Mesodermal cell (in vitro differentiated cells): ENCODE results near the gene FAM184A.
"Not testable (repeated sequence)": the region's sequence is repeated elsewhere in the genome, so short reads cannot be mapped to it uniquely, and the experiment has no call there.

Experiments
- H3K27ac ChIP-seq: 2 replicates; pipeline ENCODE4 v1.7.0; 2013; ENCODE audit warnings: mild to moderate bottlenecking, low read depth, low read length, moderate library complexity; ENCODE audit not compliant: severe bottlenecking
- H3K36me3 ChIP-seq: 2 replicates; pipeline ENCODE4 v1.7.1; 2013; ENCODE audit warnings: mild to moderate bottlenecking, low read length, moderate library complexity; ENCODE audit not compliant: control insufficient read depth, insufficient read depth
- H3K4me1 ChIP-seq: one replicate; pipeline ENCODE4 v1.7.1; 2013; ENCODE audit warnings: mild to moderate bottlenecking, low read length; ENCODE audit not compliant: insufficient read depth, control insufficient read depth, poor library complexity, severe bottlenecking
- H3K4me3 ChIP-seq: 2 replicates; pipeline ENCODE4 v1.7.0; 2013; ENCODE audit warnings: low read length, control low read depth, mild to moderate bottlenecking; ENCODE audit not compliant: insufficient read depth, poor library complexity, severe bottlenecking; ENCODE audit errors: extremely low read depth
- H3K9me3 ChIP-seq: 2 replicates; pipeline ENCODE4 v1.7.1; 2013; ENCODE audit warnings: mild to moderate bottlenecking, low read length, moderate library complexity; ENCODE audit not compliant: control insufficient read depth
- WGBS, 2 experiments: methylation state at CpG; one replicate each; pipeline ENCODE4 v1.1.5; 2013; ENCODE audit warnings: missing lambda C conversion rate in 2 of 2; ENCODE audit not compliant: insufficient coverage in 2 of 2; 5-methylcytosine and 5-hydroxymethylcytosine counted together

The FAM184A gene

DNA sequence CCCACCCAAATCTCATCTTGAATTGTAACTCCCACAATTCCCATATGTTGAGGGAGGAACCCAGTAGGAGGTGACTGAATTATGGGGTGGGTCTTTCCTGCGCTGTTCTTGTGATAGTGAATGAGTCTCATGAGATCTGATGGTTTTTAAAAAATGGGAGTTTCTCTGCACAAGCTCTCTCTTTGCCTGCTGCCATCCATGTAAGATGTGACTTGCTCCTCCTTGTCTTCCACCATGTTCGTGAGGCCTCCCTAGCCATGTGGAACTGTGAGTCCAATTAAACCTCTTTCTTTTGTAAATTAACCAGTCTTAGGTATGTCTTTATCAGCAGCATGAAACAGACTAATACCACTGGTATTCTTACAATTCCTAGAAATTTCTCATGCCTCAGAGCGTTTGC lies 69.2 kb downstream of the FAM184A start:
- not testable (repeated sequence) for H3K4me1 ChIP-seq, H3K27ac ChIP-seq
- WGBS, 2 experiments, result 84 to 100% methylated on average over 1 to 2 of the region's 3 CpGs

DNA sequence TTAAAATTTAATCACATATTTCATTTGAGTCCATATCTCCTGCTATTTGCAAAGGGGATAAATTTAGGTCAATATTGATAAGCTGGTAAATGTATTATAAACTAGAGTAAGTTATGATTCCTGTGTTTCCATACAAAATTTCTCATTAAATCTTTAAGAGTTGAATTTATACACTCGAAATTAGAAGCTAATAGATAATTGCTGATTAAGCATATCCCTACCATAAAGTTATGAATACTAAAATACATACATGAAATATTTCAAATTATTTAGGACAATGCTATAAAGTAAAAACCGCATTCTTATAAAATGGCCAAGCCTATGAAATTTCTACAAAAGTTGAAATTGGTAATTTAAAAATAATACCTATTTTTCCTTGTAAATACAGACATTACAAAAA lies 71.5 kb downstream of the FAM184A start:
- H3K4me3 ChIP-seq, result no peak overlapping the region
- H3K9me3 ChIP-seq, result no peaks in the 10 kb centered on the region
- no peak overlapping the region for H3K27ac ChIP-seq
- WGBS, 2 experiments, result no CpG with 5 or more reads among the region's 2 CpGs
- H3K36me3 ChIP-seq, result no peaks in the 10 kb centered on the region
- H3K4me1 ChIP-seq, result no peaks in the 10 kb centered on the region

More for the DNA sequence above, 69.2 kb downstream of the FAM184A start:
- not testable (repeated sequence) for H3K9me3 ChIP-seq, H3K4me3 ChIP-seq, H3K36me3 ChIP-seq

GRCh38 chr6:119002069-119002468 lies 76.4 kb downstream of the FAM184A start:
- Histone ChIP-seq H3K4me1 (no peaks in the 10 kb centered on the region), H3K27ac (no peak overlapping the region), H3K36me3 (no peaks in the 10 kb centered on the region), H3K9me3 (no peaks in the 10 kb centered on the region), H3K4me3 (no peak overlapping the region)
- WGBS, 2 experiments, result 100% methylated on average over 1 of the region's 1 CpG; no CpG with 5 or more reads in 1 of the 2 experiments

GRCh38 chr6:118999494-119000040 lies 78.9 kb downstream of the FAM184A start:
- Histone ChIP-seq H3K4me3 (no peak overlapping the region), H3K4me1 (no peaks in the 10 kb centered on the region), H3K36me3 (no peaks in the 10 kb centered on the region), H3K9me3 (no peaks in the 10 kb centered on the region), H3K27ac (no peak overlapping the region)
- WGBS, 2 experiments, result 83% methylated on average over 1 of the region's 1 CpG; no CpG with 5 or more reads in 1 of the 2 experiments

GRCh38 chr6:118997426-118997825 lies 81.0 kb downstream of the FAM184A start:
- not testable (repeated sequence) for H3K27ac ChIP-seq, H3K36me3 ChIP-seq, H3K4me1 ChIP-seq, H3K9me3 ChIP-seq, H3K4me3 ChIP-seq
- WGBS, 2 experiments, result 82 to 89% methylated on average over 3 of the region's 3 CpGs

GRCh38 chr6:118996289-118996820 lies 82.1 kb downstream of the FAM184A start:
- WGBS, 2 experiments, result 89 to 100% methylated on average over 2 of the region's 4 CpGs
- Histone ChIP-seq H3K27ac (no peak overlapping the region), H3K4me1 (no peaks in the 10 kb centered on the region), H3K36me3 (no peaks in the 10 kb centered on the region), H3K4me3 (no peak overlapping the region), H3K9me3 (no peaks in the 10 kb centered on the region)

DNA sequence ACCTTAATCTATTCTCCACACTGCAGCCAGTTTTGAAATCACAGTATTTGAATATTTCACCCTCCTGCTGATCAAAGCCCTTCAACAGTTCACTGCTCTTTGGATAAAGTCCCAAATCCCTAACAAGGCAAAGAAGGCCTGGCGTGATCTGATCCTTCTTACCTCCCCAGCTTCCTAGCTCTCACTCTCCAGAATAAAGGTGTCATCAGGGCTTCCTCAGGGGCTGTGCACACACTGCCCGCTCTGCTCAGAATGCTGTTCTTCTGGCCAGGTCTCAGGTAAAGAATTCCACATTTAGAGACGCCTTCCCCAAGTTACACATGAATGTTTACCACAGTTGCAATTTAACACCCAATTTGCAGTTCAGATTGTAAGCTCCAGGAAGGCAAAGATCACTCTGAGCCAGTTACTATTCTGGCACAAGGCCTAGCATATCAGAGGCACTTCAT lies 84.6 kb downstream of the FAM184A start:
- no peaks in the 10 kb centered on the region for H3K9me3 ChIP-seq
- WGBS, 2 experiments, result 84 to 95% methylated on average over 3 of the region's 3 CpGs
- no peaks in the 10 kb centered on the region for H3K4me1 ChIP-seq
- no peaks in the 10 kb centered on the region for H3K36me3 ChIP-seq
- H3K4me3 ChIP-seq, result no peak overlapping the region
- H3K27ac ChIP-seq, result no peak overlapping the region

DNA sequence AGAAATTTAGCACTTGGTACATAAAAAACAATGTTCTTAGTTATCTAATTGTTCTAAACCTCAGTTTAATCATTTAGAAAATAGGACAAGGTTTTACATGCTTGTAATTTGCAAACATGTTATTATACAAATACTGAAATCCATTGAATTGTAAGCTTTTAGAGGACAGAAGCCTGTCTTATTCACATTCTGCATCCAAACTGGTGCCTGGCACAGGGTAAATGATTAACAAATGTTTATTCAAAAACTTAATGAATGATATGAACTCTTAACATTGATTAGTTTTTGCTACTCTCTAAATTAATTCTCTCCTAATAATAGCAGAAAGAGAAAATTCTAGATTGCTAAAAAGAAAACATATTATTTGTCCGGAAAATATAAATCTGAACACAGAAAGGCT lies 85.1 kb downstream of the FAM184A start:
- Histone ChIP-seq H3K9me3 (no peaks in the 10 kb centered on the region), H3K4me1 (no peaks in the 10 kb centered on the region), H3K27ac (no peak overlapping the region), H3K4me3 (no peak overlapping the region), H3K36me3 (no peaks in the 10 kb centered on the region)
- no CpG with 5 or more reads among the region's 1 CpG for WGBS, 2 experiments

DNA sequence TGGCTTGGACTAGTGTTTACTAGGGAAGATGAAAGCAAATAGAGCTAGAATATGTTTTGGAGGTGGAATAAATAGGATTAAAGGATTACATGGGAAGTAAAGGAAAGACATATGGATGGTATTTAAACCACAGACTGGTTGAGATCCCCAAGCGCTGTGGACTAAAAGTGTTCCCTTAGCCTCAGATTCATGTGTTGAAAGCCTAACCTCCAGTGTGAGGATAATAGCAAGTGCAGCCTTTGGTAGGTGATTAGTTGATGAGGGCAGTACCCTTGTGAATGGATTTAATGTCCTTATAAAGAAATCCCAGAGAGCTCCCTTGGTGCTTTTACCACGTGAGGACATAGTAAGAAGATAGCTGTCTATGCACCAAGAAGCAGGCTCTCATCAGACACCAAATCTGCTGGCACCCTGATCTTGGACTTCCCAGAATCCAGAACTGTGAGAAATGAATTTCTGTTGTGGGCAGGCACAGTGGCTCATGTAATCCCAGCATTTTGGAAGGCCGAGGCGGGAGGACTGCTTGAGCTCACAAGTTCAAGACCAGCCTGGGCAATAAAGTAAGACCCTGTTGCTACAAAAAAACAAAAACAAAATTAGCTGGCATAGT lies 86.2 kb downstream of the FAM184A start:
- Histone ChIP-seq H3K36me3 (no peaks in the 10 kb centered on the region), H3K27ac (no peak overlapping the region), H3K4me3 (no peak overlapping the region), H3K4me1 (no peaks in the 10 kb centered on the region), H3K9me3 (no peaks in the 10 kb centered on the region)
- 92 to 95% methylated on average over 1 to 4 of the region's 4 CpGs for WGBS, 2 experiments

GRCh38 chr6:118986312-118986711 lies 92.2 kb downstream of the FAM184A start:
- no CpG with 5 or more reads among the region's 1 CpG for WGBS, 2 experiments
- no peaks in the 10 kb centered on the region for H3K4me1 ChIP-seq
- H3K4me3 ChIP-seq, result no peak overlapping the region
- no peak overlapping the region for H3K27ac ChIP-seq
- no peaks in the 10 kb centered on the region for H3K9me3 ChIP-seq
- no peaks in the 10 kb centered on the region for H3K36me3 ChIP-seq

DNA sequence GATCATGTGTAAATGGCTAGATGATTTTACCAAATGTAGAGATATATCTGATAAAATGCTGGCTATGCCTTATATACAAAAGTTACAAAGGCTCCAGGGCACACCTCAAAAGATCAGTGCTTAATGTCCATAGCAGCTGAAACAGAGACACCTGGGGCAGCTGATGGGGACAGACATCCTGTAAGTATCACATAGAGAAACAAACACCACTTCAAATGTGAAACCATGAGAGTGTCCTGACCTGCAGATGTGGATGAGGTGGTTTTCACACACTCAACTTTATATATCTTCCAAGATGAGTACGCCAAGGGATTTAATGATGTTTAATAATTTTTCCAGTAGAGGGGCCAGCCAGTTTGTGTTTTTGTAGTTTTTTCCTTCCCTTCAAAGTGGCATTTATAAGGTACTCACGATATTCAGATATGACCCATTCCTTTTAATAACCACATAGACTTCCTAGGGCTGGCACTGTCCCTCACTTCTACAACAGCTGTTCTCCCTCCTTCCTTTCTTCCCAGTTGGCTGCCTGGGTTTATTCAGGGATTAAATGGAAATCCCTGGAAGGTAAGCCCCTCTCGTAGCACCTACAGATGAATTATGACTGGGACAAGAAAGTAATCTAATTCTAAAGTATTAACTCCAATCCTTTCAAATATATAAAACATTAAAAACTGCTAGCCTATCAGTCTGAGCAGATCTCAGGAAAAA lies 93.2 kb downstream of the FAM184A start:
- H3K36me3 ChIP-seq, result no peaks in the 10 kb centered on the region
- H3K27ac ChIP-seq, result no peak overlapping the region
- no peaks in the 10 kb centered on the region for H3K9me3 ChIP-seq
- H3K4me1 ChIP-seq, result no peaks in the 10 kb centered on the region
- H3K4me3 ChIP-seq, result no peak overlapping the region
- 83 to 100% methylated on average over 1 of the region's 3 CpGs for WGBS, 2 experiments
